Fibroblast of lung (primary cell): ENCODE measurements around the gene ESPNL.

ENCODE experiments used
- CTCF ChIP-seq, 2 donors: IDR thresholded peaks in 1 of 2; conservative IDR thresholded peaks in 1 of 2; 1 replicate in 1 of 2; 2 replicates in 1 of 2; pipeline ENCODE4 v1.5.1; 2011 to 2012; ENCODE audit warnings: low read length in 2 of 2, control low read depth in 1 of 2, inconsistent platforms in 1 of 2, low read depth in 1 of 2, mild to moderate bottlenecking in 1 of 2
- EZH2 ChIP-seq: IDR thresholded peaks from 2 replicates; pipeline ENCODE4 v1.5.1; 2012; ENCODE audit warnings: low read length, control low read depth, mild to moderate bottlenecking; ENCODE audit errors: missing control alignments

GRCh38 chr2:238151205-238151604 is 51.1 kb downstream of the ESPNL start:
- TF ChIP-seq EZH2 (no peak), CTCF (conservative IDR thresholded peaks at IDR 0.05 in 1 of 2, IDR thresholded peaks at IDR 0.05 in 1 of 2; ENCODE audit: low read depth in 1 of 2, low read length in 2 of 2) (no peak)
